ENCODE measurements around the gene PITX1. TPM values are rescaled to one million over a fixed set of nuclear protein-coding genes. Genes with fewer than 3 reads are reported as not detected.

Gene PITX1
- total RNA-seq, 2 experiments from 2014 or later, result 0.10 to 0.15 TPM

DNA sequence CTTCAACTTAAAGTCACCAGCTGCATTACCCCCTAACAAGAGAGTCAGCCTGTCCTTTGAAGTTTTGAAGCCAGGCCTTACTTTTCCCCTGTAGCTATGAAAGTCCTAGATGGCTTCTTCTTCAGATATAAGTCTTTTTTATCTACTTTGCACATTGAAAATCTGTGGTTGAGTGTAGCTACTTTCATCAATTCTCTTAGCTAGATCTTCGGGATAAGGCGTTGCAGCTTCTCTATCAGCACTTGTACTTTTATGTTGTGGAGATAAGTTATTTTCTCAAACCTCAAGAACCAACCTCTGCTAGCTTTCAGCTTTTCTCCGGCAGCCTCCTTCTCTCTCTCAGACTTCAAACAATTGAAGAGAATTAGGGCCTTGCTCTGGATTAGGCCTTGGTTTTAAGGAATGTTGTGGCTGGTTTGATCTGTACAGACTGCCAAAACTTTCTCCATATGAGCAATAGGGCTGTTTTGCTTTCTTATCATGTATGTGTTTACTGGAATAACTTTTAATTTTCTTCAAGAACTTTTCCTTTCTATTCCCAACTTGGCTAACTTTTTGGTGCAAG, 44.7 kb downstream of the PITX1 start:
- ChIA-PET POLR2A (no interaction called here), CTCF (no interaction called here)

GRCh38 chr5:134982230-134982629, 51.8 kb downstream of the PITX1 start:
- POLR2A ChIA-PET, result no interaction called here
- CTCF ChIA-PET, result no interaction called here

DNA sequence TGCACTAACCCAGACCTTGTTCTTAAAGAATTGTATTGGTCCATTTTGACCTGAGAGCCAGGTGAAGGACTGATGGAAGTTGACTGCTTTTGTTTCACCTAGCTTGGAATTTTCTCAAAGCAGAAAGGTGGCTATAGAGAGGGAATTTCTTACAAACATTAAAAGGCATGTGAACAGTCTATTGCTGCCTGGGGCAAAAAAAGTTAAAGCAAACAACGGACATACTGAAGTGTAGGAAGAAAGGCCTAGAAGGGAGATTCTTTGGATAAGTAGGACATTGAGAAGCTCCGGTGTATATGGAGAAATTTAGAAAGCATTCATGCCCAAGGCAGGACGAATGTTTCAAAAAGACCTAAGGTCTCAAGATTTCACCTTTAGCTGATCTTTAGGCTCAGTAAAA, 54.6 kb downstream of the PITX1 start:
- ChIA-PET CTCF (interaction anchor here (0.6 kb wide), 1 partner anchor 59 kb away, joined by 3 read pairs; no protein-coding TSS in a partner anchor), POLR2A (no interaction called here)

Other genes starting within 250 kb of the PITX1 start
- 10 to 100 TPM; 26.2 to 29.2 TPM for gene C5orf24, start 188.3 kb downstream of the PITX1 start, total RNA-seq
- 10 to 100 TPM; 33.7 to 43.3 TPM for gene TXNDC15, start 159.9 kb downstream of the PITX1 start, total RNA-seq
- 10 to 100 TPM; 10.5 to 11.3 TPM for gene PCBD2, start 129.1 kb downstream of the PITX1 start, total RNA-seq
- under 1 TPM; 0.17 TPM for gene CATSPER3, start 66.3 kb downstream of the PITX1 start, total RNA-seq